ENCODE results near the gene SBF2.

The SBF2 gene

GRCh38 chr11:10201343-10201742, 92.7 kb downstream of the SBF2 start:
- H3K36me3 ChIP-seq (ENCODE audit: control insufficient read depth, low read depth, low read length) = no peaks in the 10 kb centered on the region
- no peak overlapping the region for H3K4me3 ChIP-seq (ENCODE audit: low read length)
- no peak overlapping the region for H3K27ac ChIP-seq (ENCODE audit: low read length)
- no peaks in the 10 kb centered on the region for H3K27me3 ChIP-seq (ENCODE audit: control insufficient read depth, insufficient read depth, low read length)
- H3K9ac ChIP-seq (ENCODE audit: low read length) = no peak overlapping the region
- H3K4me1 ChIP-seq (ENCODE audit: control insufficient read depth, low read depth, low read length) = peaks cover 22% of the 10 kb centered on the region
- H3K9me3 ChIP-seq (ENCODE audit: control insufficient read depth, low read depth, low read length) = peaks cover 4% of the 10 kb centered on the region

- no peaks in the 10 kb centered on the region for H3K36me3 ChIP-seq (ENCODE audit: control insufficient read depth, low read depth, low read length)
- peaks cover 4% of the 10 kb centered on the region for H3K4me1 ChIP-seq (ENCODE audit: control insufficient read depth, low read depth, low read length)
- H3K9me3 ChIP-seq (ENCODE audit: control insufficient read depth, low read depth, low read length) = no peaks in the 10 kb centered on the region
- H3K4me3 ChIP-seq (ENCODE audit: low read length) = no peak overlapping the region
- no peak overlapping the region for H3K27ac ChIP-seq (ENCODE audit: low read length)
- H3K9ac ChIP-seq (ENCODE audit: low read length) = no peak overlapping the region
- H3K27me3 ChIP-seq (ENCODE audit: control insufficient read depth, insufficient read depth, low read length) = no peaks in the 10 kb centered on the region
Measured at GRCh38 chr11:10197091-10197490, 96.9 kb downstream of the SBF2 start.

DNA sequence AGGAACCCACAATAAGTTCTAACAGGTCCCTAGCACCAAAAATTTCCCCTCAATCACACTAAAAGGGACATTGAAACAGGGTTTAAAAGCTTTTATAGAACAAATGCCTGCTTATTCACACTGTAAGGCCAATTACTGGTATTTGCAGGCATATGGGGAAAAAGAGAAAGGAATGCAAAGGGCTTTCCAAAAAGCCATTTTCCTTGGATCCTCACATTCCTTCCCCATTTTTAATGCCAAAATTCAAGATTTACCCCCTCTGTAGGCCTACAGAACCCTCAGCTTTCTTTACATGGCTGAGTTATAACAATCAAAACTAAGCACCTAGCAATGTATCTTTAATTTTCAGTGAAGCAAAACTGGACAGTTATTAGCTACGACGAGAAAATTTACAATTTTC, 102.0 kb downstream of the SBF2 start:
- Histone ChIP-seq H3K9me3 (ENCODE audit: control insufficient read depth, low read depth, low read length) (no peaks in the 10 kb centered on the region), H3K9ac (ENCODE audit: low read length) (no peak overlapping the region), H3K4me3 (ENCODE audit: low read length) (no peak overlapping the region), H3K27me3 (ENCODE audit: control insufficient read depth, insufficient read depth, low read length) (no peaks in the 10 kb centered on the region), H3K36me3 (ENCODE audit: control insufficient read depth, low read depth, low read length) (no peaks in the 10 kb centered on the region), H3K4me1 (ENCODE audit: control insufficient read depth, low read depth, low read length) (no peaks in the 10 kb centered on the region), H3K27ac (ENCODE audit: low read length) (no peak overlapping the region)

- no peak overlapping the region for H3K27ac ChIP-seq (ENCODE audit: low read length)
- no peak overlapping the region for H3K4me3 ChIP-seq (ENCODE audit: low read length)
- no peaks in the 10 kb centered on the region for H3K9me3 ChIP-seq (ENCODE audit: control insufficient read depth, low read depth, low read length)
- H3K27me3 ChIP-seq (ENCODE audit: control insufficient read depth, insufficient read depth, low read length) = no peaks in the 10 kb centered on the region
- H3K36me3 ChIP-seq (ENCODE audit: control insufficient read depth, low read depth, low read length) = no peaks in the 10 kb centered on the region
- H3K9ac ChIP-seq (ENCODE audit: low read length) = no peak overlapping the region
- H3K4me1 ChIP-seq (ENCODE audit: control insufficient read depth, low read depth, low read length) = no peaks in the 10 kb centered on the region
Measured at GRCh38 chr11:10181811-10182210, 112.2 kb downstream of the SBF2 start.

DNA sequence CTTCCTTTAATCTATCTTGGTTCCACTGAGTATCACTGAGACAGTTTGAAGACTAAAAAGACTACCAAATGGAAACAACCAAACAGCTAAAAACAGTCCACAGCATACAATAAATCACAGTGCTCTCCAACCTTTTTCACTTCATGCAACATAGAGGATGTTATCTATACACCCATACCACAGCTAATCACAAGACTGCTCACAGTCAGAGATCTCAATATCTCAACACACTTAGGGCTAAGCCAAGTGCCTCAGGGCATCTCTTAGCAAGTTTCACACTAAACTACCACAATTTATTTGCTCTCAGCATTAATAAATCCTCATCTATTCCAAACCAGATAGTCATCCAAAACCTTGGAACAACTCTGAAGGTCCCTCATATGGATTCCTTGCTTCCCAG, 129.4 kb downstream of the SBF2 start:
- Histone ChIP-seq H3K27me3 (ENCODE audit: control insufficient read depth, insufficient read depth, low read length) (no peaks in the 10 kb centered on the region), H3K9me3 (ENCODE audit: control insufficient read depth, low read depth, low read length) (no peaks in the 10 kb centered on the region), H3K36me3 (ENCODE audit: control insufficient read depth, low read depth, low read length) (no peaks in the 10 kb centered on the region), H3K27ac (ENCODE audit: low read length) (no peak overlapping the region), H3K4me3 (ENCODE audit: low read length) (no peak overlapping the region), H3K9ac (ENCODE audit: low read length) (no peak overlapping the region), H3K4me1 (ENCODE audit: control insufficient read depth, low read depth, low read length) (no peaks in the 10 kb centered on the region)

GRCh38 chr11:10162222-10162621, 131.8 kb downstream of the SBF2 start:
- Histone ChIP-seq H3K27ac (ENCODE audit: low read length) (no peak overlapping the region), H3K27me3 (ENCODE audit: control insufficient read depth, insufficient read depth, low read length) (no peaks in the 10 kb centered on the region), H3K9ac (ENCODE audit: low read length) (no peak overlapping the region), H3K4me1 (ENCODE audit: control insufficient read depth, low read depth, low read length) (no peaks in the 10 kb centered on the region), H3K4me3 (ENCODE audit: low read length) (no peak overlapping the region), H3K9me3 (ENCODE audit: control insufficient read depth, low read depth, low read length) (peaks cover 3% of the 10 kb centered on the region), H3K36me3 (ENCODE audit: control insufficient read depth, low read depth, low read length) (no peaks in the 10 kb centered on the region)

- no peak overlapping the region for H3K4me3 ChIP-seq (ENCODE audit: low read length)
Measured at GRCh38 chr11:10160350-10160749, 133.7 kb downstream of the SBF2 start.

GRCh38 chr11:10158461-10158860, 135.6 kb downstream of the SBF2 start:
- H3K9ac ChIP-seq (ENCODE audit: low read length) = no peak overlapping the region
- no peak overlapping the region for H3K27ac ChIP-seq (ENCODE audit: low read length)
- H3K27me3 ChIP-seq (ENCODE audit: control insufficient read depth, insufficient read depth, low read length) = no peaks in the 10 kb centered on the region
- H3K9me3 ChIP-seq (ENCODE audit: control insufficient read depth, low read depth, low read length) = peaks cover 3% of the 10 kb centered on the region
- H3K4me3 ChIP-seq (ENCODE audit: low read length) = no peak overlapping the region
- H3K36me3 ChIP-seq (ENCODE audit: control insufficient read depth, low read depth, low read length) = no peaks in the 10 kb centered on the region
- H3K4me1 ChIP-seq (ENCODE audit: control insufficient read depth, low read depth, low read length) = no peaks in the 10 kb centered on the region

More at GRCh38 chr11:10160350-10160749, 133.7 kb downstream of the SBF2 start:
- Histone ChIP-seq H3K36me3 (ENCODE audit: control insufficient read depth, low read depth, low read length) (no peaks in the 10 kb centered on the region), H3K9me3 (ENCODE audit: control insufficient read depth, low read depth, low read length) (peaks cover 3% of the 10 kb centered on the region), H3K4me1 (ENCODE audit: control insufficient read depth, low read depth, low read length) (no peaks in the 10 kb centered on the region), H3K27ac (ENCODE audit: low read length) (no peak overlapping the region), H3K9ac (ENCODE audit: low read length) (no peak overlapping the region), H3K27me3 (ENCODE audit: control insufficient read depth, insufficient read depth, low read length) (no peaks in the 10 kb centered on the region)

GRCh38 chr11:10155793-10156490, 138.1 kb downstream of the SBF2 start:
- Histone ChIP-seq H3K27ac (ENCODE audit: low read length) (no peak overlapping the region), H3K9ac (ENCODE audit: low read length) (no peak overlapping the region), H3K27me3 (ENCODE audit: control insufficient read depth, insufficient read depth, low read length) (no peaks in the 10 kb centered on the region), H3K36me3 (ENCODE audit: control insufficient read depth, low read depth, low read length) (no peaks in the 10 kb centered on the region), H3K4me1 (ENCODE audit: control insufficient read depth, low read depth, low read length) (no peaks in the 10 kb centered on the region), H3K9me3 (ENCODE audit: control insufficient read depth, low read depth, low read length) (peaks cover 3% of the 10 kb centered on the region), H3K4me3 (ENCODE audit: low read length) (no peak overlapping the region)

DNA sequence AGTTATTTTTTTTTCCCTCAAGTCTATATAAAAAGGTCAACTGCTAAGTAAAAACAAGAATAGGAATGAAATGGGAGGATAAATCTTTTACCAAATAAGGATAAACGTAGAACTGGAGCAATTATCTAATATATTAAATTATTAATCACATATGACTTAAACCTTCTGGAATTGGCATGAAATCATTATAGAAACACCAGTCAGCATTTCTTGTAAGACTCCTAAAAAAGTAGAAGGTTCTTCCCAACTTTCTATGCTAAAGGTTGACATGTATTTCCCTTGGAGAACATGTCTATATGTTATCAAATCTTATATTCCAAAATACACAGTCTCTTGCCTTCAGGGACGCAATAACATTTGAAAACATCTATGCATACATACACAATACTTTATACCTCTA, 143.2 kb downstream of the SBF2 start:
- no peaks in the 10 kb centered on the region for H3K27me3 ChIP-seq (ENCODE audit: control insufficient read depth, insufficient read depth, low read length)
- no peaks in the 10 kb centered on the region for H3K4me1 ChIP-seq (ENCODE audit: control insufficient read depth, low read depth, low read length)
- H3K36me3 ChIP-seq (ENCODE audit: control insufficient read depth, low read depth, low read length) = no peaks in the 10 kb centered on the region
- H3K9me3 ChIP-seq (ENCODE audit: control insufficient read depth, low read depth, low read length) = no peaks in the 10 kb centered on the region
- H3K4me3 ChIP-seq (ENCODE audit: low read length) = no peak overlapping the region
- H3K9ac ChIP-seq (ENCODE audit: low read length) = no peak overlapping the region
- no peak overlapping the region for H3K27ac ChIP-seq (ENCODE audit: low read length)

DNA sequence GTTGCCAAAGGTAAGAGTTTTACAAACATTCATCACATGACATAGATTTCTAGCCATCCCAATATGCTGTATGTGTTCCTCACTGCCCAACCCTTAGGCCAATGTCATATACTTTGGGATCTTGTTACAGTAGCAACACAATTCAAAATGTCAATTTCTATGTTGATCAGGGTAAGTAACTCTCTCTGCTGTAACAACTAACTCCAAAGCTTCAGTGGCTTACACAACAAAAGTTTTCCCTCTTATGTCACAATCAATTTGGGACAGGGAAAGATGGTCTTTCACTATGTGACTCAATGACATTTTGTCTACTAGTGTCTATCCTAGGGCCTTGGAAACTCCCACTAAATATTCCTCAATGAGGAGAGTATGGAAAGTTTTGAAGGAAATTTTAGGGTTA, 144.5 kb downstream of the SBF2 start:
- no peak overlapping the region for H3K9ac ChIP-seq (ENCODE audit: low read length)

DNA sequence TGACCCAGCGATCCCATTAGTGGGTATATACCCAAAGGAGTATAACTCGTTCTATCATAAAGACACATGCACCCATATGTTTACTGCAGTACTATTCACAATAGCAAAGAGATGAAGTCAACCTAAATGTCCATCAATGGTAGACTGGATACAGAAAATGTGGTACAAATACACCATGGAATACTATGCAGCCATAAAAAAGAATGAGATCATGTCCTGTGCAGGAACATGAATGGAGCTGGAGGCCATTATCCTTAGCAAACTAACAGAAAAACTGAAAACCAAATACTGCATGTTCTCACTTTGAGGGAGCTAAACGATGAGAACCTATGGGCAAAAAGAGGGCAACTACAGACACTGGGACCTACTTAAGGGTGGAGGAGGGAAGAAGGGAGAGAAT, 146.8 kb downstream of the SBF2 start:
- no peak overlapping the region for H3K27ac ChIP-seq (ENCODE audit: low read length)
- no peaks in the 10 kb centered on the region for H3K27me3 ChIP-seq (ENCODE audit: control insufficient read depth, insufficient read depth, low read length)
- H3K9ac ChIP-seq (ENCODE audit: low read length) = no peak overlapping the region
- H3K4me3 ChIP-seq (ENCODE audit: low read length) = no peak overlapping the region
- H3K9me3 ChIP-seq (ENCODE audit: control insufficient read depth, low read depth, low read length) = no peaks in the 10 kb centered on the region
- H3K4me1 ChIP-seq (ENCODE audit: control insufficient read depth, low read depth, low read length) = no peaks in the 10 kb centered on the region
- no peaks in the 10 kb centered on the region for H3K36me3 ChIP-seq (ENCODE audit: control insufficient read depth, low read depth, low read length)

More for the DNA sequence above, 144.5 kb downstream of the SBF2 start:
- no peak overlapping the region for H3K27ac ChIP-seq (ENCODE audit: low read length)
- H3K4me1 ChIP-seq (ENCODE audit: control insufficient read depth, low read depth, low read length) = no peaks in the 10 kb centered on the region
- H3K9me3 ChIP-seq (ENCODE audit: control insufficient read depth, low read depth, low read length) = no peaks in the 10 kb centered on the region
- H3K27me3 ChIP-seq (ENCODE audit: control insufficient read depth, insufficient read depth, low read length) = no peaks in the 10 kb centered on the region
- H3K4me3 ChIP-seq (ENCODE audit: low read length) = no peak overlapping the region
- H3K36me3 ChIP-seq (ENCODE audit: control insufficient read depth, low read depth, low read length) = no peaks in the 10 kb centered on the region
